ENCODE results near the gene SKOR1. TPM values are rescaled to one million over a fixed set of nuclear protein-coding genes. Genes with fewer than 3 reads are reported as not detected.

Gene SKOR1
- total and polyA plus RNA-seq, 2 of the 4 experiments (the other 2 are of a cell fraction) = 0.03 TPM; not detected in 1

- intact Hi-C loops (cut with micrococcal nuclease) (no loop called here), in situ Hi-C loops (cut with MboI; ENCODE audit: low sequenced_read_pairs) (no loop called here), dilution Hi-C loops (cut with HindIII; ENCODE audit: low sequenced_read_pairs, unreplicated experiment) (no loop called here)
- Histone ChIP-seq H3K9me1 (ENCODE audit: insufficient read depth, low read length) (no peaks in the 10 kb centered on the region), H3K27ac (ENCODE audit: insufficient read depth, low read length) (no peak overlapping the region), H3K36me3 (ENCODE audit: control insufficient read depth, insufficient read depth, low read length) (peaks cover 4% of the 10 kb centered on the region; the same call in 1 of the 2 replicates), H3K4me1 (ENCODE audit: control insufficient read depth, insufficient read depth, low read length) (no peaks in the 10 kb centered on the region), H3K27me3 (ENCODE audit: control insufficient read depth, insufficient read depth, low read length) (no peaks in the 10 kb centered on the region), H4K5ac (ENCODE audit: low read depth, low read length) (no peak overlapping the region), H2BK15ac (ENCODE audit: low read depth, low read length) (no peak overlapping the region), H3K23ac (ENCODE audit: low read depth, low read length) (no peak overlapping the region), H2AK9ac (replicated peaks; ENCODE audit: low read depth, low read length, poor library complexity) (no peak overlapping the region), H3K4me3 (ENCODE audit: insufficient read depth, low read depth, low read length) (no peak overlapping the region), H4K8ac (ENCODE audit: low read depth in 2 of 2, low read length in 2 of 2) (no peak overlapping the region), H3K56ac (ENCODE audit: extremely low read depth, insufficient read depth, low read length) (no peak overlapping the region), H3K79me1 (ENCODE audit: low read depth in 1 of 2, low read length in 2 of 2) (no peaks in the 10 kb centered on the region), H3K4ac (ENCODE audit: low read depth, low read length) (no peak overlapping the region), H3K9ac (ENCODE audit: low read depth, low read length) (no peak overlapping the region), H3K14ac (replicated peaks; ENCODE audit: low read depth, low read length) (no peak overlapping the region), H2AFZ (replicated peaks; ENCODE audit: low read length, poor library complexity) (no peak overlapping the region), H2BK20ac (ENCODE audit: low read depth, low read length) (no peak overlapping the region), H4K20me1 (ENCODE audit: insufficient read depth, low read length) (0 out of 2 replicates have a peak, but pooled peaks cover 3% of the 10 kb centered on the region), H2BK120ac (ENCODE audit: low read depth, low read length) (no peak overlapping the region), H3K18ac (ENCODE audit: low read depth, low read length) (no peak overlapping the region), H3K4me2 (ENCODE audit: low read depth, low read length) (no peak overlapping the region), H2BK5ac (ENCODE audit: low read depth, low read length, poor library complexity, severe bottlenecking) (no peak overlapping the region), H3K9me3 (ENCODE audit: control insufficient read depth, insufficient read depth, low read length) (no peaks in the 10 kb centered on the region), H2AK5ac (ENCODE audit: low read depth, low read length) (no peak overlapping the region), H4K91ac (ENCODE audit: insufficient read depth, low read depth, low read length) (no peak overlapping the region)
- CTCF ChIA-PET = no interaction called here
- no peak for DNase-seq
- 84% methylated on average over 9 of the region's 12 CpGs; no CpG with 5 or more reads in 1 of the 2 experiments for WGBS, 2 experiments (ENCODE audit: extremely low coverage in 2 of 2, insufficient read length in 1 of 2)
- no TSS peak for BruUV-seq (replicated peaks)
- POLR2A ChIA-PET (ENCODE audit: unreplicated experiment) = no interaction called here
- ATAC-seq (ENCODE audit: low read depth) = no peak
- TF ChIP-seq ELK1 (IDR thresholded peaks at IDR 0.05; ENCODE audit: borderline replicate concordance, low read depth, low read length) = no peak
These were observed 40.4 kb upstream of the SKOR1 start for GRCh38 chr15:67784856-67785430.
